RWPE1 (cell line): ENCODE results near the gene MAGI1.
"Not testable (repeated sequence)": the region's sequence is repeated elsewhere in the genome, so short reads cannot be mapped to it uniquely, and the experiment has no call there.

Experiments
- CTCF ChIA-PET: fragments of 350-600 bp; sonication (Branson Sonifier 250); formaldehyde crosslinking; extraction: SDS; loops from one replicate; lab custom pipeline; 2021; lab: Yijun Ruan, JAX
- POLR2A ChIA-PET: fragments of 400-600 bp; formaldehyde crosslinking; extraction: SDS; loops from one replicate; lab custom pipeline; 2020; ENCODE audit warnings: antibody characterized with exemption; ENCODE audit not compliant: low non-redundant PET; lab: Yijun Ruan, JAX
- DNase-seq: peaks from one replicate; pipeline ENCODE4 v3.0.0; 2012; ENCODE audit warnings: low spot score
- H3K27ac ChIP-seq: fragments of 450-650 bp; 2 replicates; pipeline ENCODE4 v1.5.1; 2017
- CTCF ChIP-seq: fragments of 450-650 bp; conservative IDR thresholded peaks from 2 replicates; pipeline ENCODE4 v1.5.1; 2017; ENCODE audit warnings: low read depth, mild to moderate bottlenecking

The MAGI1 gene

DNA sequence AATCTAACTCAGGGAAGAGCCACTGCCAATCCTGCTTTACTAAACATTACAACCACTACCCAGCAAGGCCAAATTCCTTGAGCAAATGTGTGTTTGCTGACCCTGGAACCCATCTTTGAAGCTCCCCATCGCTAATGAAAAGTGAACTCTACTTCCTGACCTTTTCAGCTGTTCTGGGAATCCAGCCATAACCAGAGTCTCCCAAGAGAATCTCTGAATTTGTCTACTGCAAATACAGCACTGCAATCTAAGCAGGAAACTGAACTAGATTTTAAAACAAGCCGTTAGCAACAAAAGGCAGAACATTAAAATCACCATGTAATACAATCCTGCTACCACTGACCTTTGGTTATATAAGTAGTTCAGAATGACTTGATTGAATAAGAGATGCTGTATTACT lies 309.2 kb downstream of the MAGI1 start:
- no peak overlapping the region for H3K27ac ChIP-seq
- DNase-seq = no peak
- no peak for TF ChIP-seq CTCF
- CTCF ChIA-PET = no interaction called here
- POLR2A ChIA-PET = no interaction called here

GRCh38 chr3:65728138-65728537 lies 310.6 kb downstream of the MAGI1 start:
- DNase-seq = no peak
- CTCF ChIA-PET = interaction anchor here (0.9 kb wide), 1 partner anchor 289 kb away, joined by 3 read pairs; no protein-coding TSS in a partner anchor
- POLR2A ChIA-PET = no interaction called here
- TF ChIP-seq CTCF = no peak
- H3K27ac ChIP-seq = no peak overlapping the region

- ChIA-PET POLR2A (no interaction called here), CTCF (no interaction called here)
- no peak overlapping the region for H3K27ac ChIP-seq
- TF ChIP-seq CTCF = no peak
- DNase-seq = no peak
Observed at GRCh38 chr3:65723985-65724384, 314.7 kb downstream of the MAGI1 start.

GRCh38 chr3:65723011-65723410 lies 315.7 kb downstream of the MAGI1 start:
- ChIA-PET POLR2A (no interaction called here), CTCF (interaction anchor here (0.6 kb wide), 1 partner anchor 302 kb away, joined by 3 read pairs; no protein-coding TSS in a partner anchor)
- H3K27ac ChIP-seq = no peak overlapping the region
- TF ChIP-seq CTCF = no peak
- no peak for DNase-seq

GRCh38 chr3:65720989-65721737 lies 317.6 kb downstream of the MAGI1 start:
- H3K27ac ChIP-seq = no peak overlapping the region
- ChIA-PET POLR2A (no interaction called here), CTCF (no interaction called here)
- DNase-seq = no peak
- no peak for TF ChIP-seq CTCF

- CTCF ChIA-PET, H3K27ac ChIP-seq, POLR2A ChIA-PET, DNase-seq: not testable (repeated sequence)
Observed at GRCh38 chr3:65719639-65720038, 319.1 kb downstream of the MAGI1 start.

DNA sequence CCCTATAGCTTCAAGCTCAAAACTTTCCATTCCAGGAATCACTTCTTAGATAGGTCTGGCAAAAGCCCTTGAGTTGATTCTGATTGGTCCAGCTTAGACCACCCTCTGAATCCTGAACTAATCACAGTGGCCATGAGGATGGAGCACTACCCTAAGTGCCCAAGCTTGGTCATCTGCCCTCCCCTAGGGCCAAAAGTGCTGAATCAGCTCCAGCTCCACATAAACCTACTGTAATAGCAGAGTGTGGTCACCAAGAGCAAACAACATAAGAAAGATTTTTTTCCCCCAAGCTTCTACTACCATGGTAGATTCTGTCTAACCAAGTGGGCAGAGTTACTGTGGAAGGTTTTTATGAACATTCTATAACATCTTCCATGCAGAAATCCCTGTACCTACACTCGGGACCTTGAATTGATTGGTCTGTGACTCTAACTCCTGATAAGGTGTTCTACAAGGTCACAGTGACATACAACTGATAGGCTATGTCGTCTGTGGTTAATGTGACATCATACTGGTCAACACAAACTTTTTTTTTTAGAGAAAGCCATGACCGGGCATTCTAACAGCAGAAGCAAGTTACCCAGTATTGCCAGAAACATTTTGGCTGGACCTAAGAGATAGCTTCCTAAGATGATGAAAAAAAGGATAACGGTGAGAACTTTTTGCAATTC lies 320.9 kb downstream of the MAGI1 start:
- no peak overlapping the region for H3K27ac ChIP-seq
- CTCF ChIA-PET = no interaction called here
- no peak for TF ChIP-seq CTCF
- POLR2A ChIA-PET = no interaction called here
- no peak for DNase-seq
